Thyroid gland (tissue), 4 donors: Measurements from ENCODE around the gene CIAO2B.

Experiments
- CTCF ChIP-seq, 6 experiments: fragments of 200-600 bp in 3 of 6; fragments of 450-650 bp in 3 of 6; sonication (generic) in 3 of 6; IDR thresholded peaks; one replicate each; pipeline ENCODE4 v1.5.1; 2016 to 2019; ENCODE audit warnings: antibody characterized with exemption in 6 of 6, mild to moderate bottlenecking in 2 of 6, inconsistent platforms in 1 of 6, moderate library complexity in 1 of 6
- POLR2A ChIP-seq, 2 donors: fragments of 450-650 bp; IDR thresholded peaks; one replicate each; pipeline ENCODE4 v1.6.1; 2017; ENCODE audit warnings: antibody characterized with exemption in 2 of 2, mild to moderate bottlenecking in 2 of 2, moderate library complexity in 1 of 2

GRCh38 chr16:66902648-66903543 lies 31.3 kb downstream of the CIAO2B start:
- no peak for TF ChIP-seq CTCF (IDR thresholded peaks at IDR 0.05)
- no peak for TF ChIP-seq POLR2A (IDR thresholded peaks at IDR 0.05)
